ENCODE data around the gene USP17L25.
"Not testable (repeated sequence)": the region's sequence is repeated elsewhere in the genome, so short reads cannot be mapped to it uniquely, and the experiment has no call there.

The USP17L25 gene

GRCh38 chr4:9329611-9330010, at the start of gene USP17L25:
TSS of gene USP17L25 (plus strand) at chr4:9329911. CDS start at chr4:9329911, 0 bp downstream.
- DNase-seq (ENCODE audit: low read depth in 2 of 2), result not testable (repeated sequence)

GRCh38 chr4:9324191-9324590, 5.5 kb upstream of the USP17L25 start:
- DNase-seq (ENCODE audit: low read depth in 2 of 2), result not testable (repeated sequence)

GRCh38 chr4:9324865-9325264, 4.8 kb upstream of the USP17L25 start, which contains the start of gene USP17L24:
TSS of gene USP17L24 (plus strand) at chr4:9325165. CDS start at chr4:9325165, 0 bp downstream.
- not testable (repeated sequence) for DNase-seq (ENCODE audit: low read depth in 2 of 2)

- DNase-seq (ENCODE audit: low read depth in 2 of 2), result not testable (repeated sequence)
Observed at GRCh38 chr4:9334358-9334757, 4.6 kb downstream of the USP17L25 start, which contains the start of gene USP17L26. TSS of gene USP17L26 (plus strand) at chr4:9334658. CDS start at chr4:9334658, 0 bp downstream.

- DNase-seq (ENCODE audit: low read depth in 2 of 2), result not testable (repeated sequence)
Observed at GRCh38 chr4:9339103-9339502, 9.4 kb downstream of the USP17L25 start, which contains the start of gene USP17L5. TSS of gene USP17L5 (plus strand) at chr4:9339403. CDS start at chr4:9339403, 0 bp downstream.

GRCh38 chr4:9343848-9344247, 14.1 kb downstream of the USP17L25 start, which contains the start of gene USP17L27:
TSS of gene USP17L27 (plus strand) at chr4:9344148. CDS start at chr4:9344148, 0 bp downstream.
- DNase-seq (ENCODE audit: low read depth in 2 of 2), result not testable (repeated sequence)

GRCh38 chr4:9348593-9348992, 18.9 kb downstream of the USP17L25 start, which contains the start of gene USP17L28:
TSS of gene USP17L28 (plus strand) at chr4:9348893. CDS start at chr4:9348893, 0 bp downstream.
- DNase-seq (ENCODE audit: low read depth in 2 of 2), result not testable (repeated sequence)

- DNase-seq (ENCODE audit: low read depth in 2 of 2), result not testable (repeated sequence)
Observed at GRCh38 chr4:9350866-9351265, 21.2 kb downstream of the USP17L25 start.

GRCh38 chr4:9353338-9353737, 23.6 kb downstream of the USP17L25 start, which contains the start of gene USP17L29:
TSS of gene USP17L29 (plus strand) at chr4:9353638. CDS start at chr4:9353638, 0 bp downstream.
- not testable (repeated sequence) for DNase-seq (ENCODE audit: low read depth in 2 of 2)

GRCh38 chr4:9362829-9363228, 33.1 kb downstream of the USP17L25 start, which contains the start of gene USP17L30:
TSS of gene USP17L30 (plus strand) at chr4:9363129. CDS start at chr4:9363129, 0 bp downstream.
- not testable (repeated sequence) for DNase-seq (ENCODE audit: low read depth in 2 of 2)

GRCh38 chr4:9379881-9380280, 50.2 kb downstream of the USP17L25 start:
- DNase-seq (ENCODE audit: low read depth in 2 of 2), result not testable (repeated sequence)

All from activated CD4-positive, alpha-beta T cell treated with anti-CD3 and anti-CD28 coated beads for 24 hours (primary cell).